T-cell (primary cell): ENCODE measurements around the gene IL18R1. TPM values are rescaled to one million over a fixed set of nuclear protein-coding genes. Genes with fewer than 3 reads are reported as not detected.
"Not testable (repeated sequence)": the region's sequence is repeated elsewhere in the genome, so short reads cannot be mapped to it uniquely, and the experiment has no call there.

Experiments used
- ATAC-seq, 4 experiments: fragments of 200-7000 bp in 3 of 4; fragments of 150-1000 bp in 1 of 4; cut with Tn5 transposase; replicated peaks in 1 of 4; 1 replicate in 3 of 4; 2 replicates in 1 of 4; pipeline ENCODE4 v1.10.0; 2021; ENCODE audit warnings: moderate library complexity in 3 of 4, mild to moderate bottlenecking in 2 of 4, moderate number of reproducible peaks in 1 of 4
- CTCF ChIA-PET, 2 donors: fragments of 300-600 bp; sonication (Branson Sonifier 250); formaldehyde crosslinking; loops; one replicate each; lab custom pipeline; 2022; ENCODE audit warnings: antibody characterized with exemption in 2 of 2; lab: Charles Lee
- POLR2A ChIA-PET, 2 donors: fragments of 300-600 bp; sonication (Branson Sonifier 250); formaldehyde crosslinking; loops; one replicate each; lab custom pipeline; 2022; ENCODE audit warnings: antibody characterized with exemption in 2 of 2; lab: Charles Lee
- DNase-seq, 35 experiments: peaks; one replicate each; pipeline versions ENCODE4 v3.0.0 to v3.0.0-alpha.2; 2013 to 2023
- H3K27ac ChIP-seq: one replicate; pipeline ENCODE4 v1.5.1; 2013; ENCODE audit warnings: low read length
- H3K27me3 ChIP-seq, 2 experiments: replicated peaks in 1 of 2; 1 replicate in 1 of 2; 2 replicates in 1 of 2; pipeline versions ENCODE4 v1.6.1 to v1.7.0; 2013; ENCODE audit warnings: low read length in 1 of 2, mixed read lengths in 1 of 2; ENCODE audit not compliant: control insufficient read depth in 2 of 2, insufficient read depth in 2 of 2; ENCODE audit errors: extremely low read depth in 1 of 2
- H3K36me3 ChIP-seq, 2 donors: 1 replicate in 1 of 2; 2 replicates in 1 of 2; pipeline versions ENCODE4 v1.6.1 to v1.7.0; 2013; ENCODE audit warnings: low read length in 1 of 2; ENCODE audit not compliant: control insufficient read depth in 2 of 2, insufficient read depth in 1 of 2; ENCODE audit errors: extremely low read depth in 1 of 2
- H3K4me1 ChIP-seq, 2 experiments: 1 replicate in 1 of 2; 2 replicates in 1 of 2; pipeline versions ENCODE4 v1.6.1 to v1.7.0; 2013; ENCODE audit warnings: low read length in 2 of 2, mixed read lengths in 1 of 2; ENCODE audit not compliant: insufficient read depth in 2 of 2, control insufficient read depth in 1 of 2; ENCODE audit errors: extremely low read depth in 1 of 2
- H3K4me3 ChIP-seq, 2 donors: 1 replicate in 1 of 2; 2 replicates in 1 of 2; pipeline versions ENCODE4 v1.5.1 to v1.7.0; 2013; ENCODE audit warnings: mild to moderate bottlenecking in 2 of 2, low read length in 1 of 2, moderate library complexity in 1 of 2; ENCODE audit not compliant: control insufficient read depth in 1 of 2; ENCODE audit errors: extremely low read depth in 1 of 2
- H3K9me3 ChIP-seq: 2 replicates; pipeline ENCODE4 v1.7.0; 2013
- H3K27ac Mint-ChIP-seq, 2 donors: one replicate each; pipeline ENCODE4 v1.8.0; 2020 to 2021; ENCODE audit warnings: mild to moderate bottlenecking in 2 of 2, mixed read lengths in 2 of 2
- H3K27me3 Mint-ChIP-seq, 2 donors: one replicate each; pipeline ENCODE4 v1.8.0; 2021 to 2022; ENCODE audit warnings: mixed read lengths in 2 of 2
- H3K36me3 Mint-ChIP-seq: one replicate; pipeline ENCODE4 v1.8.0; 2021; ENCODE audit warnings: mixed read lengths
- H3K4me1 Mint-ChIP-seq, 3 donors: one replicate each; pipeline ENCODE4 v1.8.0; 2020 to 2022; ENCODE audit warnings: mixed read lengths in 3 of 3, mild to moderate bottlenecking in 1 of 3
- H3K4me3 Mint-ChIP-seq, 3 donors: one replicate each; pipeline ENCODE4 v1.8.0; 2020 to 2022; ENCODE audit warnings: mild to moderate bottlenecking in 3 of 3, mixed read lengths in 3 of 3, moderate library complexity in 3 of 3
- H3K9me3 Mint-ChIP-seq, 3 donors: one replicate each; pipeline ENCODE4 v1.8.0; 2020 to 2022; ENCODE audit warnings: mixed read lengths in 3 of 3
- WGBS: methylation state at CpG from one replicate; pipeline ENCODE4 v1.1.5; 2013; ENCODE audit warnings: missing lambda C conversion rate; ENCODE audit not compliant: insufficient coverage; 5-methylcytosine and 5-hydroxymethylcytosine counted together
- total RNA-seq, 35 experiments: library from RNA in 6 of 35; stranded (reverse) in 6 of 35; fragments of 120-200 nt in 1 of 35; gene quantifications; one replicate each; pipeline versions ENCODE4 v1.2.1 to v1.2.4 and lab custom pipeline; 2013 to 2026

Gene IL18R1
- total RNA-seq, 5 donors from 2014 or later (not counting 1 experiment from before 2014, with no cell fraction given), result 4.8 to 12.5 (median 10.1) TPM

DNA sequence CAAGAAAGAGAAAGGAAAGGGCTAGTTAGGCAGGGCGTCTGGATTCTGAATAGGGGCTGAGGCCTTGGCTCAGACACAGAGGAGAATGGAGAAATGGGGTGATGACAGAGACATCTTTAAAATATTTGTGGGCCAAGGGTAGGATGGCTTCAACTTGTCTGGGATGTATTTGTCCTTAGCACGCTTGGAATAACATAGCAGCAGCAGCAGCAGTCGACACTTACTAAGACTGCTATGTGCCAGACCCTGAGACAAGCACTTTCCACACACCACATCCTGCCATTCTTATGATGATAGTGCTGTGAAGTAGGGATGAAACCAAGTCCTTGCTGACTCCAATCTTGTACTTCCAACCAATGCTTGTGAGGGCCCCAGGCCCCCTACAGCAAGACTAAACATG is 41.6 kb upstream of the IL18R1 start:
- 83% methylated on average over 1 of the region's 3 CpGs for WGBS
- Histone ChIP-seq H3K9me3 (no peaks in the 10 kb centered on the region), H3K27ac (no peak overlapping the region), H3K4me1 (no peaks in the 10 kb centered on the region), H3K27me3 (peaks cover 0 to 3% of the 10 kb centered on the region in 2 experiments), H3K36me3 (no peaks in the 10 kb centered on the region), H3K4me3 (no peak overlapping the region)
- Mint-ChIP-seq H3K4me3 (no peak overlapping the region), H3K4me1 (no peaks in the 10 kb centered on the region), H3K27me3 (no peaks in the 10 kb centered on the region), H3K27ac (no peak overlapping the region), H3K36me3 (no peaks in the 10 kb centered on the region), H3K9me3 (no peaks in the 10 kb centered on the region)
- ATAC-seq (no peak), DNase-seq (no peak)
- ChIA-PET CTCF (no interaction called here), POLR2A (no interaction called here)

- no peak for DNase-seq
- H3K36me3 ChIP-seq, result no peaks in the 10 kb centered on the region
- no peak for ATAC-seq
- no peak overlapping the region for H3K27ac ChIP-seq
- Mint-ChIP-seq H3K27ac (no peak overlapping the region), H3K9me3 (no peaks in the 10 kb centered on the region), H3K27me3 (no peaks in the 10 kb centered on the region), H3K4me3 (no peak overlapping the region), H3K36me3 (no peaks in the 10 kb centered on the region), H3K4me1 (no peaks in the 10 kb centered on the region)
- no peak overlapping the region for H3K4me3 ChIP-seq
- H3K27me3 ChIP-seq, result no peaks in the 10 kb centered on the region
- CTCF ChIA-PET, result interaction anchor here in 1 of 2 donors (1.9 kb wide), 1 partner anchor 75 kb away, joined by 5 read pairs; no protein-coding TSS in a partner anchor
- H3K9me3 ChIP-seq, result no peaks in the 10 kb centered on the region
- POLR2A ChIA-PET, result no interaction called here
- no CpG with 5 or more reads among the region's 2 CpGs for WGBS
- H3K4me1 ChIP-seq, result no peaks in the 10 kb centered on the region
These were observed 39.7 kb upstream of the IL18R1 start for GRCh38 chr2:102315921-102316320.

DNA sequence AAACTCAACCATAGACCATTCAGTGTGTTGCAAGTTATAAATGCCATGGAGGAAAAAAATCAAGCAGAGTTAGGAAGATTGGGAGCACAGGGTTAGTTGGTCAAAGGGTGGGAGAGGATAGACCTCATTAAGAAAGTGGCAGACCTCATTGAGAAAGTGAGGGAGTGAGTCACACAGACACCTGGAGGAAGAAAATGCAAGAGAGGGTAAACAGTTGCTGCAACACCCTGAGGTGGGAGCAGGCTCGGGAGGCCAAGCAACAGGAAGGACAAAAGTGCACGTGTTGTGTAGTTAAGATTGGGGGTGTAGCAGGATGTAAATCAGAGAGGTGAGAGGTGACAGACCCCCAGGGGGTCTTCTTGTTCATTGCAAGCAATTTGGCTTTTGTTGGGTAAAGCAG is 37.9 kb upstream of the IL18R1 start:
- H3K9me3 ChIP-seq, result no peaks in the 10 kb centered on the region

DNA sequence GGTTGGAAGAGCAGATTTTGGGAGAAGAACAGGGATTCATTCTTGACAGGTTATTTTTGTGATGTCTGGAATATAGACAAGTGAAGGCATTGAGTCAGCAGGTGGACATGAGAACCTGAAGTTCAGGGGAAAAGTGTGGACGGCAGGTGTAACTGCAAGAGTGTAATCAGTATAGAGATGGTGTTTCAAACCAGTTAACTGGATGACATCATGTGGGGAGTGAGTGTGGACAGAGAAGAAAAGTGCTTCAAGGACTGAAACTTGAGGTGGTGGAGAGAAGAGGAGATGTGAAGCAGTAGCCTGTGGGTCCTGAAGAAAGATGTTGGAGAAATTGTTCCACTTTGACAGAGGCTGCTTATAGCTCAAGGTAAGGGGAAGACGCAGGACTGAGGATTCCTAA is 37.2 kb upstream of the IL18R1 start:
- no peaks in the 10 kb centered on the region for H3K4me1 Mint-ChIP-seq

More for the DNA sequence above, 37.9 kb upstream of the IL18R1 start:
- no peak overlapping the region for H3K4me3 Mint-ChIP-seq
- Histone ChIP-seq H3K27ac (no peak overlapping the region), H3K4me3 (no peak overlapping the region), H3K36me3 (no peaks in the 10 kb centered on the region), H3K27me3 (no peaks in the 10 kb centered on the region), H3K4me1 (no peaks in the 10 kb centered on the region)
- WGBS, result 17% methylated on average over 2 of the region's 2 CpGs
- no peaks in the 10 kb centered on the region for H3K4me1 Mint-ChIP-seq
- no peak for ATAC-seq
- H3K36me3 Mint-ChIP-seq, result no peaks in the 10 kb centered on the region
- H3K27ac Mint-ChIP-seq, result no peak overlapping the region
- H3K9me3 Mint-ChIP-seq, result no peaks in the 10 kb centered on the region
- CTCF ChIA-PET, result no interaction called here
- POLR2A ChIA-PET, result no interaction called here
- H3K27me3 Mint-ChIP-seq, result no peaks in the 10 kb centered on the region
- DNase-seq, result no peak

GRCh38 chr2:102321941-102322719 is 33.5 kb upstream of the IL18R1 start:
- H3K4me3 Mint-ChIP-seq, result no peak overlapping the region
- ATAC-seq, result no peak
- H3K4me1 Mint-ChIP-seq, result no peaks in the 10 kb centered on the region
- no peak overlapping the region for H3K4me3 ChIP-seq
- ChIA-PET CTCF (no interaction called here), POLR2A (no interaction called here)
- no peaks in the 10 kb centered on the region for H3K36me3 Mint-ChIP-seq
- H3K27me3 ChIP-seq, result no peaks in the 10 kb centered on the region
- no peaks in the 10 kb centered on the region for H3K36me3 ChIP-seq
- H3K4me1 ChIP-seq, result no peaks in the 10 kb centered on the region
- no peak overlapping the region for H3K27ac ChIP-seq
- H3K9me3 ChIP-seq, result no peaks in the 10 kb centered on the region
- 100% methylated on average over 2 of the region's 6 CpGs for WGBS
- no peak for DNase-seq
- H3K9me3 Mint-ChIP-seq, result no peaks in the 10 kb centered on the region
- no peak overlapping the region for H3K27ac Mint-ChIP-seq
- H3K27me3 Mint-ChIP-seq, result peaks cover 0 to 4% of the 10 kb centered on the region in 2 donors

More for the DNA sequence above, 37.2 kb upstream of the IL18R1 start:
- DNase-seq, result no peak
- ChIA-PET CTCF (no interaction called here), POLR2A (no interaction called here)
- ATAC-seq, result no peak
- no peak overlapping the region for H3K27ac ChIP-seq
- Mint-ChIP-seq H3K36me3 (no peaks in the 10 kb centered on the region), H3K27me3 (no peaks in the 10 kb centered on the region), H3K9me3 (no peaks in the 10 kb centered on the region), H3K4me3 (no peak overlapping the region), H3K27ac (no peak overlapping the region)
- no peaks in the 10 kb centered on the region for H3K4me1 ChIP-seq
- H3K4me3 ChIP-seq, result no peak overlapping the region
- H3K9me3 ChIP-seq, result no peaks in the 10 kb centered on the region
- no peaks in the 10 kb centered on the region for H3K27me3 ChIP-seq
- 92% methylated on average over 1 of the region's 2 CpGs for WGBS
- H3K36me3 ChIP-seq, result no peaks in the 10 kb centered on the region

GRCh38 chr2:102324914-102325313 is 30.7 kb upstream of the IL18R1 start:
- H3K27me3 ChIP-seq, H3K4me3 Mint-ChIP-seq, CTCF ChIA-PET, H3K36me3 Mint-ChIP-seq, H3K9me3 Mint-ChIP-seq, H3K27ac ChIP-seq, H3K4me1 ChIP-seq, H3K27ac Mint-ChIP-seq, H3K9me3 ChIP-seq, H3K4me3 ChIP-seq, POLR2A ChIA-PET, H3K36me3 ChIP-seq, H3K4me1 Mint-ChIP-seq, H3K27me3 Mint-ChIP-seq, ATAC-seq: not testable (repeated sequence)
- DNase-seq, result peak in 11 of 35 experiments; percentile 2 to 30 (median 12)
- WGBS, result 96% methylated on average over 3 of the region's 5 CpGs
